Prostate gland (tissue), 2 donors: ENCODE data around the gene EPS8L1.

Experiments
- POLR2A ChIP-seq: fragments of 450-650 bp; IDR thresholded peaks from one replicate; pipeline ENCODE4 v1.6.1; 2016; ENCODE audit warnings: antibody characterized with exemption, mild to moderate bottlenecking
- POLR2AphosphoS5 ChIP-seq: sonication (generic); formaldehyde crosslinking; IDR thresholded peaks from one replicate; pipeline ENCODE4 v1.6.1; 2017; ENCODE audit warnings: antibody characterized with exemption
- TF ChIP-seq, protein P1 (sequence below), 4 experiments: fragments of 200-600 bp in 2 of 4; fragments of 450-650 bp in 2 of 4; sonication (generic) in 2 of 4; IDR thresholded peaks; 1 replicate in 3 of 4; 2 replicates in 1 of 4; pipeline ENCODE4 v1.5.1; 2016 to 2019; ENCODE audit warnings: antibody characterized with exemption in 4 of 4, mild to moderate bottlenecking in 2 of 4, moderate library complexity in 2 of 4

DNA sequence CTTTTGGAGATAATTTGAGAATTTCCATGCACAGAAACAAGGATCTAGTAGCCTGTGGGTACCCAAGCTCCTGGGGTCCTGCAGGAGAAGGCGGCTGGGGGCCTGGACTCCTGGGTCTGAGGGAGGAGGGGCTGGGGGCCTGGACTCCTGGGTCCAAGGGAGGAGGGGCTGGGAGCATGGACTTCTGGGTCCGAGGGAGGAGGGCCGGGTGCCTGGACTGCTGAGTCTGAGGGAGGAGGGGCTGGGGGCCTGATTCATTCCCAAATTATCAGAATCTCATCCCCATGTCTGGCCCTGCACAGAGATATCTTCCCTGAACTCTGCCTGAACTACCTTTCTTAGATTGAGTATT, 12.2 kb upstream of the EPS8L1 start:
- TF ChIP-seq, protein P1, sequence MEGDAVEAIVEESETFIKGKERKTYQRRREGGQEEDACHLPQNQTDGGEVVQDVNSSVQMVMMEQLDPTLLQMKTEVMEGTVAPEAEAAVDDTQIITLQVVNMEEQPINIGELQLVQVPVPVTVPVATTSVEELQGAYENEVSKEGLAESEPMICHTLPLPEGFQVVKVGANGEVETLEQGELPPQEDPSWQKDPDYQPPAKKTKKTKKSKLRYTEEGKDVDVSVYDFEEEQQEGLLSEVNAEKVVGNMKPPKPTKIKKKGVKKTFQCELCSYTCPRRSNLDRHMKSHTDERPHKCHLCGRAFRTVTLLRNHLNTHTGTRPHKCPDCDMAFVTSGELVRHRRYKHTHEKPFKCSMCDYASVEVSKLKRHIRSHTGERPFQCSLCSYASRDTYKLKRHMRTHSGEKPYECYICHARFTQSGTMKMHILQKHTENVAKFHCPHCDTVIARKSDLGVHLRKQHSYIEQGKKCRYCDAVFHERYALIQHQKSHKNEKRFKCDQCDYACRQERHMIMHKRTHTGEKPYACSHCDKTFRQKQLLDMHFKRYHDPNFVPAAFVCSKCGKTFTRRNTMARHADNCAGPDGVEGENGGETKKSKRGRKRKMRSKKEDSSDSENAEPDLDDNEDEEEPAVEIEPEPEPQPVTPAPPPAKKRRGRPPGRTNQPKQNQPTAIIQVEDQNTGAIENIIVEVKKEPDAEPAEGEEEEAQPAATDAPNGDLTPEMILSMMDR (IDR thresholded peaks at IDR 0.05), result no peak
- TF ChIP-seq POLR2A (no peak), POLR2AphosphoS5 (no peak)
